ENCODE data around the gene RASGRF1.

GRCh38 chr15:79016527-79017170 is 73.9 kb downstream of the RASGRF1 start:
- TF ChIP-seq POLR2A (IDR thresholded peaks at IDR 0.05) (no peak), CTCF (IDR thresholded peaks at IDR 0.05) (no peak)
